GM04504 (cell line): ENCODE measurements around the gene NOC2L.

Experiments
- DNase-seq: peaks from one replicate; pipeline ENCODE4 v3.0.0-alpha.2; 2012; ENCODE audit warnings: low read depth

The NOC2L gene

GRCh38 chr1:974687-975328, 15.8 kb upstream of the NOC2L start:
- DNase-seq = no peak

GRCh38 chr1:974293-974640, 15.2 kb upstream of the NOC2L start:
- DNase-seq = no peak

GRCh38 chr1:973459-974292, 14.6 kb upstream of the NOC2L start:
- no peak for DNase-seq

- no peak for DNase-seq
Observed at GRCh38 chr1:972726-973458, 13.8 kb upstream of the NOC2L start.

- DNase-seq = no peak
Observed at GRCh38 chr1:971751-972506, 12.9 kb upstream of the NOC2L start.

- no peak for DNase-seq
Observed at GRCh38 chr1:970973-971730, 12.1 kb upstream of the NOC2L start.

GRCh38 chr1:970242-970972, 11.4 kb upstream of the NOC2L start:
- no peak for DNase-seq

GRCh38 chr1:969260-969855, 10.3 kb upstream of the NOC2L start:
- DNase-seq = no peak

- no peak for DNase-seq
Observed at GRCh38 chr1:967466-968343, 8.6 kb upstream of the NOC2L start.

GRCh38 chr1:966704-967300, 7.7 kb upstream of the NOC2L start:
- peak; percentile 44 for DNase-seq

GRCh38 chr1:966135-966703, 7.2 kb upstream of the NOC2L start, which contains the start of gene PLEKHN1:
Gene PLEKHN1 (plus strand): TSS chr1:966482. CDS start chr1:966532, 50 bp downstream.
- no peak for DNase-seq

- DNase-seq = no peak
Observed at GRCh38 chr1:965526-966134, 6.6 kb upstream of the NOC2L start.

GRCh38 chr1:964691-965525, 5.9 kb upstream of the NOC2L start:
- DNase-seq = no peak

- no peak for DNase-seq
Observed at GRCh38 chr1:963746-964525, 4.9 kb upstream of the NOC2L start.

- DNase-seq = no peak
Observed at GRCh38 chr1:963301-963651, 4.2 kb upstream of the NOC2L start.
